IMR-90 (cell line): ENCODE data around the gene WDR45B. TPM values are rescaled to one million over a fixed set of nuclear protein-coding genes. Genes with fewer than 3 reads are reported as not detected.

ENCODE experiments used
- ATAC-seq: fragments of 200-7000 bp; cut with Tn5 transposase; 2 replicates; pipeline ENCODE4 v1.9.1; 2020; ENCODE audit warnings: low read depth, mild to moderate bottlenecking, moderate library complexity
- BruUV-seq: library from RNA; stranded (reverse); fragments of 400-500 nt; replicated peaks from 2 replicates; lab custom pipeline; 2021; lab: Mats Ljungman, UMichigan
- CTCF ChIA-PET: fragments of 300-600 bp; formaldehyde crosslinking; extraction: SDS; loops from one replicate; lab custom pipeline; 2021; ENCODE audit warnings: antibody characterized with exemption; lab: Yijun Ruan, JAX
- POLR2A ChIA-PET: fragments of 300-600 bp; sonication (Branson Sonifier 250); formaldehyde crosslinking; loops from one replicate; lab custom pipeline; 2022; ENCODE audit warnings: antibody characterized with exemption; ENCODE audit not compliant: unreplicated experiment; lab: Charles Lee
- DNase-seq: peaks from one replicate; pipeline ENCODE4 v3.0.0; 2013
- H2AFZ ChIP-seq: replicated peaks from 2 replicates; pipeline ENCODE3; 2013; ENCODE audit warnings: low read length, mild to moderate bottlenecking; ENCODE audit not compliant: poor library complexity
- H2AK5ac ChIP-seq: 2 replicates; pipeline ENCODE4 v1.6.1; 2013; ENCODE audit warnings: low read depth, low read length, inconsistent platforms
- H2AK9ac ChIP-seq: replicated peaks from 2 replicates; pipeline ENCODE3; 2013; ENCODE audit warnings: mild to moderate bottlenecking, low read depth, low read length, moderate library complexity; ENCODE audit not compliant: poor library complexity
- H2BK120ac ChIP-seq: 2 replicates; pipeline ENCODE4 v1.6.1; 2013; ENCODE audit warnings: low read depth, low read length, inconsistent platforms
- H2BK15ac ChIP-seq: 3 replicates; pipeline ENCODE4 v1.6.1; 2013; ENCODE audit warnings: low read depth, low read length, inconsistent platforms
- H2BK20ac ChIP-seq: 2 replicates; pipeline ENCODE4 v1.6.1; 2013; ENCODE audit warnings: low read depth, mild to moderate bottlenecking, inconsistent platforms, low read length, moderate library complexity
- H2BK5ac ChIP-seq: 2 replicates; pipeline ENCODE4 v1.6.1; 2013; ENCODE audit warnings: mild to moderate bottlenecking, low read depth, low read length, inconsistent platforms; ENCODE audit not compliant: poor library complexity, severe bottlenecking
- H3K14ac ChIP-seq: replicated peaks from 2 replicates; pipeline ENCODE4 v1.6.1; 2013; ENCODE audit warnings: low read depth, low read length, inconsistent platforms
- H3K18ac ChIP-seq: 2 replicates; pipeline ENCODE4 v1.6.1; 2013; ENCODE audit warnings: low read depth, low read length, control low read depth
- H3K23ac ChIP-seq: 2 replicates; pipeline ENCODE4 v1.6.1; 2013; ENCODE audit warnings: low read depth, low read length, inconsistent platforms
- H3K27ac ChIP-seq: 2 replicates; pipeline ENCODE4 v1.5.1; 2013; ENCODE audit warnings: mild to moderate bottlenecking, control low read depth, low read length; ENCODE audit not compliant: insufficient read depth
- H3K27me3 ChIP-seq: 2 replicates; pipeline ENCODE4 v1.6.1; 2013; ENCODE audit warnings: low read length; ENCODE audit not compliant: control insufficient read depth, insufficient read depth
- H3K36me3 ChIP-seq: 2 replicates; pipeline ENCODE4 v1.6.1; 2013; ENCODE audit warnings: low read length, mixed read lengths; ENCODE audit not compliant: control insufficient read depth, insufficient read depth
- H3K4ac ChIP-seq: 2 replicates; pipeline ENCODE4 v1.6.1; 2013; ENCODE audit warnings: low read depth, low read length, inconsistent platforms
- H3K4me1 ChIP-seq: 2 replicates; pipeline ENCODE4 v1.6.1; 2013; ENCODE audit warnings: low read length, mixed read lengths; ENCODE audit not compliant: control insufficient read depth, insufficient read depth
- H3K4me2 ChIP-seq: 2 replicates; pipeline ENCODE4 v1.6.1; 2013; ENCODE audit warnings: low read depth, mild to moderate bottlenecking, control low read depth, low read length, moderate library complexity
- H3K4me3 ChIP-seq: 2 replicates; pipeline ENCODE4 v1.5.1; 2013; ENCODE audit warnings: low read depth, mild to moderate bottlenecking, control low read depth, low read length, moderate library complexity; ENCODE audit not compliant: insufficient read depth
- H3K56ac ChIP-seq: 2 replicates; pipeline ENCODE4 v1.6.1; 2013; ENCODE audit warnings: low read length, inconsistent platforms; ENCODE audit not compliant: insufficient read depth; ENCODE audit errors: extremely low read depth
- H3K79me1 ChIP-seq, 2 experiments: 2 replicates each; pipeline ENCODE4 v1.6.1; 2013; ENCODE audit warnings: low read length in 2 of 2, inconsistent platforms in 1 of 2, low read depth in 1 of 2
- H3K9ac ChIP-seq: 2 replicates; pipeline ENCODE4 v1.6.1; 2013; ENCODE audit warnings: low read depth, low read length, control low read depth
- H3K9me1 ChIP-seq: 2 replicates; pipeline ENCODE4 v1.6.1; 2013; ENCODE audit warnings: low read length, inconsistent platforms; ENCODE audit not compliant: insufficient read depth
- H3K9me3 ChIP-seq: 2 replicates; pipeline ENCODE4 v1.6.1; 2013; ENCODE audit warnings: low read length; ENCODE audit not compliant: control insufficient read depth, insufficient read depth
- H4K20me1 ChIP-seq: 2 replicates; pipeline ENCODE4 v1.6.1; 2013; ENCODE audit warnings: low read length, inconsistent platforms; ENCODE audit not compliant: insufficient read depth
- H4K5ac ChIP-seq: 2 replicates; pipeline ENCODE4 v1.6.1; 2013; ENCODE audit warnings: mild to moderate bottlenecking, low read depth, low read length, control low read depth
- H4K8ac ChIP-seq, 2 experiments: 2 replicates each; pipeline ENCODE4 v1.6.1; 2013; ENCODE audit warnings: low read depth in 2 of 2, low read length in 2 of 2, control low read depth in 1 of 2, inconsistent platforms in 1 of 2
- H4K91ac ChIP-seq: 2 replicates; pipeline ENCODE4 v1.6.1; 2013; ENCODE audit warnings: low read depth, low read length, inconsistent platforms; ENCODE audit not compliant: insufficient read depth
- BHLHE40 ChIP-seq: fragments of 150-350 bp; IDR thresholded peaks from 2 replicates; pipeline ENCODE4 v1.6.1; 2016; ENCODE audit warnings: mild to moderate bottlenecking, low read depth, low read length
- CEBPB ChIP-seq: IDR thresholded peaks from 2 replicates; pipeline ENCODE4 v1.6.1; 2012; ENCODE audit warnings: low read depth, low read length, improper control_type of control experiment
- CTCF ChIP-seq: conservative IDR thresholded peaks from 2 replicates; pipeline ENCODE4 v1.5.1; 2012; ENCODE audit warnings: mild to moderate bottlenecking, low read depth, low read length, improper control_type of control experiment
- NFE2L2 ChIP-seq: fragments of 150-350 bp; IDR thresholded peaks from 2 replicates; pipeline ENCODE4 v1.6.1; 2016; ENCODE audit warnings: low read depth, mild to moderate bottlenecking, low read length
- USF2 ChIP-seq: fragments of 150-350 bp; IDR thresholded peaks from 2 replicates; pipeline ENCODE4 v1.6.1; 2017; ENCODE audit warnings: mild to moderate bottlenecking, antibody characterized with exemption, low read length, low read depth
- WGBS, 2 experiments: methylation state at CpG; one replicate each; pipeline versions ENCODE4 v1.1.5 to v1.1.7; 2013; ENCODE audit warnings: missing lambda C conversion rate in 2 of 2; ENCODE audit not compliant: insufficient read length in 1 of 2; ENCODE audit errors: extremely low coverage in 2 of 2; 5-methylcytosine and 5-hydroxymethylcytosine counted together
- dilution Hi-C: fragments of 300-500 bp; cut with HindIII; formaldehyde crosslinking; loops from one replicate; pipeline ENCODE4 v1.14.3; 2018; ENCODE audit warnings: low sequenced_read_pairs; ENCODE audit not compliant: unreplicated experiment
- in situ Hi-C: fragments of 300-500 bp; cut with MboI; formaldehyde crosslinking; loops from 3 replicates; pipeline ENCODE4 v1.14.3; 2019; ENCODE audit warnings: low sequenced_read_pairs, inconsistent platforms, mixed read lengths
- intact Hi-C: fragments of 100-400 bp; cut with micrococcal nuclease; formaldehyde crosslinking; loops from 2 replicates; pipeline ENCODE4 v1.10.0; 2022
- polyA plus RNA-seq, 3 experiments: library from polyadenylated mRNA; depleted of rRNA; stranded (reverse); fragments of >200 nt; gene quantifications; 2 replicates each; pipeline ENCODE4 v1.2.3, GENCODE V29; 2012; ENCODE audit warnings: low replicate concordance in 1 of 3
- total RNA-seq: library from RNA; depleted of rRNA; stranded (reverse); fragments of >200 nt; gene quantifications from 2 replicates; pipeline ENCODE4 v1.2.3, GENCODE V29; 2012

The WDR45B gene
- total and polyA plus RNA-seq, 2 of the 4 experiments (the other 2 are of a cell fraction): 98.2 to 110 TPM

- H3K4me1 ChIP-seq: no peaks in the 10 kb centered on the region
- intact Hi-C loops: no loop called here
- ChIA-PET POLR2A (no interaction called here), CTCF (no interaction called here)
- H3K27ac ChIP-seq: no peak overlapping the region
- no peaks in the 10 kb centered on the region; the same call in 1 of the 2 replicates for H4K20me1 ChIP-seq
- no peaks in the 10 kb centered on the region for H3K9me1 ChIP-seq
- H4K8ac ChIP-seq: no peak overlapping the region
- no peak overlapping the region for H3K14ac ChIP-seq
- no peak overlapping the region for H3K18ac ChIP-seq
- H3K9ac ChIP-seq: no peak overlapping the region
- H3K9me3 ChIP-seq: no peaks in the 10 kb centered on the region
- no peak overlapping the region for H3K4me3 ChIP-seq
- no peak for TF ChIP-seq CTCF
- TF ChIP-seq USF2: no peak
- no peak for TF ChIP-seq BHLHE40
- no peak for TF ChIP-seq NFE2L2
- no peak for TF ChIP-seq CEBPB
- H3K4me2 ChIP-seq: no peak overlapping the region
- no peak overlapping the region for H4K91ac ChIP-seq
- no peak overlapping the region for H2BK5ac ChIP-seq
- H2AFZ ChIP-seq: no peak overlapping the region
- no peak overlapping the region for H3K56ac ChIP-seq
- no peak overlapping the region for H4K5ac ChIP-seq
- H2AK9ac ChIP-seq: no peak overlapping the region
- no peak for DNase-seq
- in situ Hi-C loops: no loop called here
- H2BK20ac ChIP-seq: no peak overlapping the region
- H2AK5ac ChIP-seq: no peak overlapping the region
- 100% methylated on average over 3 of the region's 7 CpGs; no CpG with 5 or more reads in 1 of the 2 experiments for WGBS, 2 experiments
- no peak for ATAC-seq
- no TSS peak for BruUV-seq
- no peak overlapping the region for H3K4ac ChIP-seq
- no peak overlapping the region for H2BK120ac ChIP-seq
- H3K27me3 ChIP-seq: no peaks in the 10 kb centered on the region
- no peak overlapping the region for H2BK15ac ChIP-seq
- H3K36me3 ChIP-seq: peaks cover 61% of the 10 kb centered on the region
- no peak overlapping the region for H3K23ac ChIP-seq
- peaks cover 15 to 25% of the 10 kb centered on the region in 2 experiments for H3K79me1 ChIP-seq
- dilution Hi-C loops: no loop called here
Measured at GRCh38 chr17:82619211-82619610, 29.0 kb downstream of the WDR45B start.
